GM06990 (cell line): ENCODE measurements around the gene NPHP4.
"Not testable (repeated sequence)": the region's sequence is repeated elsewhere in the genome, so short reads cannot be mapped to it uniquely, and the experiment has no call there.

Source experiments
- DNase-seq: peaks from one replicate; pipeline ENCODE4 v3.0.0-alpha.2; 2011; ENCODE audit not compliant: insufficient read length; ENCODE audit errors: extremely low read depth
- H3K27me3 ChIP-seq: replicated peaks from 2 replicates; pipeline ENCODE4 v1.6.0; 2011; ENCODE audit warnings: low read length; ENCODE audit not compliant: control insufficient read depth, insufficient read depth
- H3K36me3 ChIP-seq: 2 replicates; pipeline ENCODE4 v1.5.1; 2011; ENCODE audit warnings: low read length; ENCODE audit not compliant: control insufficient read depth, insufficient read depth
- H3K4me3 ChIP-seq: replicated peaks from 2 replicates; pipeline ENCODE4 v1.5.1; 2011; ENCODE audit warnings: low read depth, mild to moderate bottlenecking, control low read depth, low read length
- CTCF ChIP-seq: IDR thresholded peaks from 2 replicates; pipeline ENCODE4 v1.5.1; 2011; ENCODE audit warnings: low read length, control low read depth, mild to moderate bottlenecking, inconsistent platforms; ENCODE audit not compliant: insufficient read depth, poor library complexity, severe bottlenecking

Gene NPHP4

GRCh38 chr1:6022193-6022592 lies 30.0 kb upstream of the NPHP4 start:
- Histone ChIP-seq H3K27me3 (no peaks in the 10 kb centered on the region), H3K4me3 (no peak overlapping the region), H3K36me3 (no peaks in the 10 kb centered on the region; the same call in 1 of the 2 replicates)
- DNase-seq: no peak
- no peak for TF ChIP-seq CTCF

- TF ChIP-seq CTCF: no peak
- Histone ChIP-seq H3K4me3 (no peak overlapping the region), H3K27me3 (no peaks in the 10 kb centered on the region), H3K36me3 (no peaks in the 10 kb centered on the region; the same call in none of the 2 replicates)
- no peak for DNase-seq
These were observed 27.1 kb upstream of the NPHP4 start for GRCh38 chr1:6019166-6019845.

- not testable (repeated sequence) for DNase-seq, H3K27me3 ChIP-seq, H3K4me3 ChIP-seq, H3K36me3 ChIP-seq
These were observed 25.4 kb upstream of the NPHP4 start for GRCh38 chr1:6017654-6018053.

- Histone ChIP-seq H3K4me3 (no peak overlapping the region), H3K27me3 (no peaks in the 10 kb centered on the region), H3K36me3 (peaks cover 1% of the 10 kb centered on the region)
- no peak for DNase-seq
- no peak for TF ChIP-seq CTCF
These were observed 24.1 kb upstream of the NPHP4 start for GRCh38 chr1:6016191-6016865.

GRCh38 chr1:6014130-6014999 lies 22.1 kb upstream of the NPHP4 start:
- TF ChIP-seq CTCF: no peak
- peaks cover 1% of the 10 kb centered on the region for H3K36me3 ChIP-seq
- no peak for DNase-seq
- no peaks in the 10 kb centered on the region for H3K27me3 ChIP-seq
- no peak overlapping the region for H3K4me3 ChIP-seq

- H3K4me3 ChIP-seq: no peak overlapping the region
- H3K27me3 ChIP-seq: no peaks in the 10 kb centered on the region
- TF ChIP-seq CTCF: no peak
- DNase-seq: no peak
- peaks cover 7% of the 10 kb centered on the region for H3K36me3 ChIP-seq
These were observed 21.3 kb upstream of the NPHP4 start for GRCh38 chr1:6013491-6013890.
